HL-60/S4 (cell line): ENCODE data around the gene COMMD9.
"Not testable (repeated sequence)": the region's sequence is repeated elsewhere in the genome, so short reads cannot be mapped to it uniquely, and the experiment has no call there.

ENCODE experiments used
- in situ Hi-C: fragments of 300-500 bp; cut with MboI; formaldehyde crosslinking; loops from 2 replicates; pipeline ENCODE4 v1.14.3; 2022; ENCODE audit warnings: low sequenced_read_pairs

Gene COMMD9

DNA sequence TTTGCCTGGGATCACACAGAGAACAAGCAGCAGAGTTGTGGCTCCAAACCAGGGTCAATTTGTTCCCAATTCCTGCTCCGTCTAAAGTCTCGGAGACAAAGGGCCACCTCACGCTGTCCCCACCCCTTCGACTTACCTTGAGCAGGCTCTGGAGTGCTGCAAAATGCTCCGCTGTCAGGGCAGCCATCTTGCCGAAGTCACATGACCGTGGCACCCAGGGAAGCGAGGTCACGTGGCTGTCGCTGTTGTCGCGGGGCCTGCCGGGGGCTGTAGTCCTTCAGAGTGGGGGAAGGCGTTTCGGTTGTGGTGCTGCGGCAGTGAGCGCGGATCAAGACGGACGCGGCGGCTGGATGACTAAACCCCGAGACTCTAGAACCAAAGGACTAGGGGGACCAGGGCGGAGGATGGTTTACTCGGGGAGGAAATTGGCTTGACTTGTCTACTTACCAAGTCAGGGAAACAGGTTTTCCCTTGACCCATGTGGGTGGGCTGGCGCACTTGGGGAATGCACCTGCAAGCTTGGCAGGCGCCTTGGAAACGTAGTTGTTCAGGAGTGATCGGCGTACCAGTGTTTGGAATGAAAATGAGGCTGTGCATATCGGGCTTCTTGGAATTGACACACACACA is at the start of gene COMMD9:
COMMD9 (minus strand) TSS at position 199 of the 627 bp plus-strand sequence; CDS start at position 187, 12 bp downstream.
- in situ Hi-C loops, result no loop called here

DNA sequence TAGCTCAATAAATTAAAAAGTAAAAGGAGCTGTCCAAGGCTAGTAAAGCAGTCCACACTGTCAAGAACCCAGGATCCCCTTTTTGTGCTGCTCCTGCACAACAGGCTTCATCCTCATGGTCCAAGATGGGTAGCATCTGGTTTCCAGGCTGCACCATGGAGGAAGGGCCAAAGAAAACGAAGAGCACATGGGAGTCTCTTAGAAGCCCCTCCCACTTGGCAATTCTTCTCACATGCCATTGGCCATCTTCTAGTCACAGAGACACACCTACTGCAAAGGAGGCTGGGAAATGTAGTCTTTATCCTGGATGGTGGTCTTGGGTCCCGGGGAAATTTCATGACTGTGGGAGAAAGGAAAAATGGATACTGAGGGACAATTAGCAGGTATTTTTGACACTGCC is 44.7 kb upstream of the COMMD9 start:
- in situ Hi-C loops, result no loop called here

DNA sequence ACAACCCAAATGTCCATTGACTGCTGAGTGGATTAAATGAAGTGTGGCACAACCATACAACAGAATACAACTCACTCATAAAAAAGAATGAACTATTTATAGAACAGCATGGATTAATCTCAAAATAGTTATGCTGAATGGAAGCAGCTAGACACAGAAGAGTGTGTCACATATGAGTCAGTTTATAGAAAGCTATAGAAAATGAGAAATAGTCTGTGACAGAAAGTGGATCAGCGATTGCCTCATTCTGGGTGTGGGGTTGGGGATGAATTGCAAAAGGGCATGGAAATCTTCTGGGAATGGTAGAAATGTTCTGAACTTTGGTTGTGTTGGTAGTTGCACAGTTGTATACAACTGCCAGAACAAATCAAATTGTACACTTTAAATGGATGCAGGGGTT is 44.2 kb upstream of the COMMD9 start:
- in situ Hi-C loops, result no loop called here

DNA sequence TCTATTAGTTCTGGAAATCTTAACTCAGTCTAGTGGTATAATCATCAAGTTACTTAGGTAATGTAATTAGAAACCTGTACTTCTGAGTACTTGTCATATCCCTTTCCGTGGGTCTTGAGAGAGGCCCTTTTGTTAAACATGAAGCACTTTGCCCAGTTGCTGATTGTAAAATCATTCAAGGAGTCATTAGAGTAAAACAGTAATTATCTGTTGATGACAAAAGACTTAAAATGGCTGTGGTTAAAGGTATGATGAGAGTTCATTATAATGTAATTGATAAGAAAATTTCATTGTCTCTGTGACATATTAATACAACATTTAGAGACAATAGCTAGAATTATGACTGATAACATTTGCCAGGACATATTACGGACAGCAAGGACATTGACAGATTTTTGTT is 41.2 kb upstream of the COMMD9 start:
- in situ Hi-C loops, result no loop called here

DNA sequence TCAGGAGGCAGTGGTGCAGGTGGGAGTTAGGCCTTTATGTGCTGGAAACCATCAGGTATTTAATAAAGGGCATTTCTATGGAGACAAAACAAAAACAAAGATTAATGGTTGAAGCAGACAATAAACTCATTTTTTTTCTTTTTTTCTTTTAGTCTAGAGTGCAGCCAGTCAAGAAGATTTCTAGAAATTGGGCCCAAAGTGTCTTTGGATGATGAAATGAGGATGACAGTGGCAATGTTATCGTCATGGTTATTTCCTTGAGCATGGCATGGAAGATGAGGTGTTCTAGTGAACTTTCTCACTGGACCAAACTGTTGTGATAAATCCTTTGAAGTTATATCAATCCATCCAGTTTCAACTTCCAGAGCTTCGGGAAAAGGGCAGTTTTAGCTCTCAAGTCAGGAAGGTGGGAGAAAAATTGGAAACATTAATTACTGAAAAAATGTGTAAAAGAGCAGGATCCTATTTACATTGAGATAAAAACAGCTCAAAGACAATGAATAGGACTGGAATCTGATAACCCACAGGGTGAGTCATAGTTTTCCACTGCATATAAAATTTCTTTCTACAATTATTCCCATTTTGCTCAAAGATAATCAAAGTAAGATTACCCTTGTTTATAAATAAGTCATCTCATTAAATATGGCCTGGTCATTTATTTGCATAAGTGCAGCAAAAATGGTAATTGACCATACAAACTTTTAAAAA is 39.9 kb upstream of the COMMD9 start:
- in situ Hi-C loops, result no loop called here

DNA sequence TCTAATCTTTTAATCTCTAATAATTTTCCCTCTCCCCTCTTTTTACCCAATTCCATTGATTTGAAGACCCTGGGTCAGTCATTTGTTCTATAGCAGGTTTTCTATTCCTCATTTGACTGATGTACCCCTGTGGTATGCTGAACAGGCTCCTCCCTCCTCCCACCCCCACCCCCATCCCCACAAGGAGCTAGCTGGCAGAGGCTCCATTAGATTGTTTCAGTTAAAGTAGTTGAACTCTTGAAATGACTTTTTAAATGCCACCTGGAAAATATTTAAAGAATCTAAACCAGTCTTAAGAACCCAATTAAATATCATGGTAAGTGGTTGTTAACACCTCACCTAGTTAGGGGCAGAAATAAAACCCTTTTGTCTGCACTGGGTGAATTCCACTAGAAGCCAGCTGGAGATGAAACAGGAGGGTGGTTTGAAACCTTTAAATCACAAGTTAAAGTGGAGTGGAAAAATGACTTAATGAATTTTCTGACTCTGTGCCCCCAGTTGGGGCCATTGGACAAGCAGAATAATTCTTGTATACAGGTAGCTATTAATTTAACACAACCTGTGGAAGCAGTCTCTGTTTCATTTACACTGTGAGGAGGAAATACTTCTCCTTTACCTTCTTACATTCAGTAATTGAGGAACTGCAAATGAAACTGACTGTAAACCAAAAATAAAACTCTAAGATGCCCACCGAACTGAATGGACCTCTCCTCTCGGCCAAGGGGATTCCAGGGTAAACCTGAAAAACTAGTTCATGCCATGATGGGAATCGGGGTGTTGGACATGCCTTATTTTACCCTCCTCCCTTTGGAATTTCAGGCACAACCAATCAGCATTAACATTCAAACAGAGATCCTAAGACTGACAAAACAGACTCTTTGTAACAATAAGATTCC is 37.5 kb upstream of the COMMD9 start:
- in situ Hi-C loops, result no loop called here

DNA sequence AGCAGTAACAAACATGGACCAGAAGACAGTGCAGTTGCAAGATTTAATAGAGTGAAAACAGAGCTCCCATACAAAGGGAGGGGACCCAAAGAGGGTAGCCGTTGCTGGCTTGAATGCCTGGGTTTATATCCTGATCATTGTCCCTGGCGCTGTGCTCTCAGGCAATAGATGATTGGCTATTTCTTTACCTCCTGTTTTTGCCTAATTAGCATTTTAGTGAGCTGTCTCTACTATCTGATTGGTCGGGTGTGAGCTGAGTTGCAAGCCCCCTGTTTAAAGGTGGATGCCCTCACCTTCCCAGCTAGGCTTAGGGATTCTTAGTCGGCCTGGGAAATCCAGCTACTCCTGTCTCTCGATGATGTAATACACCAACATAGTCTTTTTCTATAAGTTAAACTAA is 36.2 kb upstream of the COMMD9 start:
- in situ Hi-C loops, result not testable (repeated sequence)

DNA sequence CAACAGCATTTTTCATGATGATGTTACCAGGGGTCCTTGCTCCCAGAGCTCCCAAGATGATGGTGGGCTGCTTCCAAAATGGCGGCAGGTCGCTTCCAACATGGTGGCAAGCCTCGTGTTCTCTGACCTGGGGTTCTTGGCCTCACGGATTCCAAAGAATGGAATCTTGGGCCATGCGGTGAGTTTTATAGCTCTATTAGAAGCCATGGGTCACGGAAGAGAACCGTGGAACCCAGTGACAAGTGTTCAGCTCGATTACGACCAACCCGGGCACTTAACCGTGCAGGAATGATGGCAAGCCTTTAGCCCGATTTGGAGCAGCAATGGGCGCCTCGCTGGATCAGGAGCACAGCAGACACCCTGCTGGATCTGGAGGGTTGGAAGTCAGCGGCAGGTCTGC is 35.7 kb upstream of the COMMD9 start:
- in situ Hi-C loops, result not testable (repeated sequence)

DNA sequence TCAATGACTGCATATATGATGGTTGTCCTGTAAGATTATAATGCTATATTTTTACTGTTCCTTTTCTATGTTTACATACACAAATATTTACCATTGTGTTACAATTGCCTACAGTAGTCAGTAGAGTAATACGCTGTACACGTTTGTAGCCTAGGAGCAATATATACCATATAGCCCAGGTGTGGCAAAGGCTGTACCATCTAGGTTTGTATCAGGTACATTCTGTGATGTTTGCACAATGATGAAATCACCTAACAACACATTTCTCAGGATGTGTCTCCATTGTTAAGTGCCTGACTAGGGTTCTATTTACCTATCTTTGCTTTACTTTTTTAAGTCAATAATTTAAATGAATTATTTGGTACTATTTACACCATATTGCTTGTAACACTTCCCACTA is 28.8 kb upstream of the COMMD9 start:
- in situ Hi-C loops, result no loop called here

DNA sequence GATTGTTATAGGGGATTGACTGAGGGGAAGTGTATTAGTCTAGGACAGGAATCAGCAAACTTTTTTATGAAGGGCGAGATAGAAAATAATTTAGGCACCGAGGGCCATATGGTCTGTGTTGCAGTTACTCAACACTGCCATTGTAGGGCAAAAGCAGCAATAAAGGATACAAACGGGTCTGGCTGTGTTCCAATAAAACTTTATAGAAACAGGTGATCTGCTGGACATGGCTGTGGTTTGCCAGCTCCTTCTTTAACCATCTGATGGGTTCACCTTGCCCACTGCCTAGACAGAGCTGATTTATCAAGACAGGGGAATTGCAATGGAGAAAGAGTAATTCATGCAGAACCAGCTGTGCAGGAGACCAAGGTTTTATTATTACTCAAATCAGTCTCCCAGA is 26.8 kb upstream of the COMMD9 start:
- in situ Hi-C loops, result no loop called here

DNA sequence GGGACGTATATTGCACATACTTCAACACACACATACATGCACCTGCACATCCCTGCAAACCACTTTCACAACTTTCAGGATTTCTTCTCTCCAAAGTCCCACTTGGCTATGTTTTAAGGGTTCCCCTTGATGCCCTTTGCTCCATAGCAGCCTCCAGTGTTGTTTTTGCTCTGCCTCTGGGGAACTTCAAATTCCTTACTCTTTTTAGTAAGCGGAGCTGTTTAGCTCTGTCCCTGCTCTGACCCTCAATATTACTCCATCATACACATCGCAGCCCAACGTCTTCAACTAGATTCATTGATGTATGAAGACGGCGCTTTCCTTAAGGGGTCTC is 25.2 kb upstream of the COMMD9 start:
- in situ Hi-C loops, result no loop called here

DNA sequence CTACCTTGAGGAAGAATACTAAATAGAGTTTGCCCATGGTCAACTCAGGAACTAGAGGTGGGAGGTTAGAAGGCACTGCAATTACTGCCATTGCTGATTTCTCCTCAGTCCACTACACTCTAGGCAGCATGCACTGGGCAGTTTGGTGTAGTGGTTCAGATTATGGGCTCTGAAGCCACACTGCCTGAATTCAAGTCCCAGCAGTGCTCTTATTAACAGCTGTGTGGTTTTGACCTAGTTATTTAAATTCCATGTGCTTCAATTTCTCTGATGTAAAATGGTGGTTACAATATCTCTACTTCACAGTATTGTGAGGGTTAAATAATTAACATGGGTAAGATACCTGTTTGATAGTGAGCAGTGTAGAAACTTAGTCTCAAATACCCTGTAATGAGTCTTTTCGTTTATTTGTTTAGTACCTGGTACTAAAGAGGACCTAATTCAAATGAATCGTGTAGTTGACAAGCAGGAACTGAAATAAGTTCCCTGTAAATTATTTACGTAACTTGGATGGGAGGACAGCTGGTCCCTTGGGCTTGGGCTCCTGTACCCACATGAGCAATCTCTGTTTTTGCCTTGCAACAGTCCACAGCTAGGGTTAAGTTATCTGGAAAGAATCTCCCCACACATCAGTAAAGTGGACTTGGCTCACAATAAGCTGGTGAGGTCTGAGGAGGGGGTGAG is 24.7 kb upstream of the COMMD9 start:
- in situ Hi-C loops, result no loop called here

DNA sequence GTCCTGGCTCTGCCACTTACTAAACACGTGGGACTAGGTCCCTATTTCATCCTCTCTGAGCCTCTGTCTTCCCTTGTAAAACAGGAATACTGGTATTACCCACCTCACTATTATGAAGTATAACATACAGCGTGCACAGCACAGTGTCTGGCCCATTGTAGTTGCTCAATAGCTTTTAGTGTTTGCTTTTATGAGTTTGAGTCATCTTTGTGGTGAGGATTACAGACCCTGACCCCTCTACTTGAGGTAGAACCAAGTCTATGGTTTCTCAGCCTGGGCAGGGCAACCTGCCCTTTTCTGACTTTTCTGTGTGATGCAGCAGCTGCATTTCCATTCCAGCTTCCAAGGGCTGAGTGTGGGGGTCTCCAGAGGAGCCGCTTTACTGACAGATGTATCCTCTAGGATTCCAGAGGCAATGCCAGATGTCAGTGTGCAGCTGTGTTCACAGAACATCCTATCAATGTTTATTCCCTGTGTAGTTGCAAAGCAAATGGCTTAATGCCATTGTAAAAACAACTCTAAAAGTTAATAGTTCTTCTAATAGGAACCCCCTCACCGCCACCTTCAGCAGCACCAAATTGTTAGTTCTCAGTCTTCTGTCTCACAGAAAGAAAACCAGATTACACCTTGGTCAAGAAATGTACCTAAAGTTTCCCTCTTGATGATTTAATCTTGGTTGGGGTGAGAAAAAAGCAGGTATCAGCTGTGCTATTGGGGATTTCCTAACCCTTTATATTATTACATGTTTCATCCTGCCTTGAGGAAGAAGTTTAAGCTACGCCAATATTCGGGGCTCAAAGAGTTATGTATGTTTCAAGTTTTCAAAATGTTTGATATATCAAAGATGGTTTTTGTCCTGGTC is 23.6 kb upstream of the COMMD9 start:
- in situ Hi-C loops, result no loop called here

DNA sequence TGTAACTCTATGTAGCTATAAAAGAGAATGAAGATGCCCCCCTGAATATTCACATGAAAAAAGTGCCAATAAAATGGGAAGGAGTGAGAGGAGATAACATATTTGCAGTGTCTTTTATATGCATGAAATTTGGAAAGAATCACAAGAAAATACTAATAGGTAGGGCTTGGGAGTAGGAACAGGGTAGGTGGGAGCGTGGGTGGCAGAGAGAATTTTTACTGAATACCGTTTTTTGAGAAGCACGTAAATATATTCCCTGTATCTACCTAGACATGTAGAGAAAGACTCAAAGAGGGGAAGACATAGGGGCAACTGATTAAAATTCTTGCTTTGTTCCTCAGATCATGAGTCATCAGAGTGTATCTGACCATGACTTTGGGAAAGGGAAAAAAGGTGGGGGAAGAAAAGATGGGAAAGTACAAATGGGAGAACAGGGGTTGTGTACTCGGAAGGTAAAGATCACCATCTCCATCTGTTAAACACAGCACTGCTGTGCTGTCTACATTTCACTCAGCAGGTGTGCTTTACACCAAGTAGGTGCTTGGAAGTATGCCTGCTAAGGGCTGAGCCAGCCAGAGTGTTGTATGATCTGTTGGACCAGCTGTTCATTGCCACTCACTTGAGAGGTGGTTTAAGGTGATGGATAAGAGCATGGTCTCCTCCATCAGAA is 22.8 kb upstream of the COMMD9 start:
- in situ Hi-C loops, result no loop called here

DNA sequence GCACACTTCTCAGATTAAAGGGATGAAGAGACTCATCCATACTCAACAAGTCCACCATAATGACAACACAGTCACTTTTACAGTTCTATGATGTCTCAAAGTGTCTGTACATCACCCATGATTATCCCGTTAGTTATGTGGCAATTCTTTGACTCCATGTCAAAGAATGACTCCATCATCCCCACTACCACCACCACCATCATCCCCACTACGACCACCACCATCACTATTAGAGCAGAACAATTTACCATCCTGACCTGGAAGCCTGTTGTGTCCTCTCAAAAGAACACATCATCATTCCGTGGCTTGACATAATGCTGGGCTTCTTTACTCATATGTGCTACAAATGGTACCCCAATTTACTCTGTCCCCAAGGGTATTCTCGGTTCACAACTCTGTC is 20.6 kb upstream of the COMMD9 start:
- in situ Hi-C loops, result no loop called here

DNA sequence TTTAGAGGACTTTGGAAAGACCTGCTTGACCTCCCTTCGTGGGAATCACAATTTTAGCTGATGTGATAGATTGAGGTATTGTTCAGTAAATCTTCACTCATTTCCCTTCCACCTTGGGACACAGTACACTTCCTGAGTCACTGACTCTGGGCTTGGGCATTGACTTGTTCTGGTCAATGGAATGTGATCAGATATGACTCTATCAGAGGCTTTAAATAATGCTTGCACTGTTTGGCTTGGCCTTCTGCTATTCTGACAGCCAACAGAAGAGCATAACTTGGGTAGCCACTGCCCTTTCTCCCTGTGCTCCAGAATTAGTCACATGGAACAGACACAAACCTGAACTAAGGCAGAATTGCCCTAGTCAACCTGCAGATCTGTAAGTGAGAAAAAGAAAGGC is 19.4 kb upstream of the COMMD9 start:
- in situ Hi-C loops, result no loop called here

DNA sequence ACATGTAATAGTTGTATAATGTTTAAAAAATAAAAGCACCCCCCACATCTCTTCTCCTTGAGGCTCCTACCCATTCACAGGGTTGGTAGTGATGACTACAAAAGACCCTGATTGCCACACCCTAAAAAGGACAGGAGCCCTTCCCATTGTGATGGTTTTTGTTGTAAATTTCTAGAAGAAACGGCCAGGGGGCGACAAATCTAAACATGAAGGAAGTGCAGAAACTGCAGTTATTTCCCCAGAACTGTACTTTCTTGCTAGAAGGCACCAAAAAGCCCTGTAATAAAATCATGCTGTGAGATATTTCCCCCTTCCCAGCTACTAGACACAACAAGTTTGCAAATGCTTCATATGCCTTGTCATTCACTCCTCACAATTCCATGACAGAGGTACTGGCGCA is 17.7 kb upstream of the COMMD9 start:
- in situ Hi-C loops, result no loop called here

DNA sequence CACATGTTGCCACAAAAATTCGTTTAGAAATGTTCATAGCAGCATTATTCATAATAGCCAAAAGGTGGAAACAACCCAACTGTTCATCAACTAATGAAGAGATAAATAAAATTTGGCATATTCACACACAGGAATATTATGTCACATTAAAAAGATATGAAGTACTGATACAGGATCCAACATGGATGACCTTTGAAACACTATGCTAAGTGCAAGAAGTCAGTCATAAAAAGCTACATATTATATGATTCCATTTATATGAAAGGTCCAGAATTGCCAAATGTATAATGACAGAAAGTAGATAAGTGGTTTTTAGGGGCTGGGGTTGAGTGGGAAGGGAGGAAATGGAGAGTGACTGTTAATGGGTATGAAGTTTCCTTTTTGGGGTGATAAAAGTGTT is 15.8 kb upstream of the COMMD9 start:
- in situ Hi-C loops, result no loop called here

DNA sequence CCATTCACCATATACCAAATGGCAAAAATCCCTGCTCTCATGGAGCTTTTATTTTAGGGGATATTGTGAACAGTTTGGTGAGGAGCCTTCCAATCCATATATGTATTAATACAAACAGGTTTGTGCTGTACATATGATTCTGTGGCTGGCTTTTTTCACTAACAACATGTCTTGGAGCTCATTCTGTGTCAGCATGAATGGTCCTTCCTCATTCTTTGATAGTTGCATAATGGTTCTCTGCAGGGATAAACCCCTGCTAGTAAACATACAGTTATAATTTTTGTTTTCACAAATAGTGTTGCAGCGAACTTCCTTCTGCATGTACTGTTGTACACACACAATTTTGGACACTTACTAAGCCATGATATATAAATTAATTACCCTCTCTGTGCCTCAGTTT is 15.1 kb upstream of the COMMD9 start:
- in situ Hi-C loops, result no loop called here

DNA sequence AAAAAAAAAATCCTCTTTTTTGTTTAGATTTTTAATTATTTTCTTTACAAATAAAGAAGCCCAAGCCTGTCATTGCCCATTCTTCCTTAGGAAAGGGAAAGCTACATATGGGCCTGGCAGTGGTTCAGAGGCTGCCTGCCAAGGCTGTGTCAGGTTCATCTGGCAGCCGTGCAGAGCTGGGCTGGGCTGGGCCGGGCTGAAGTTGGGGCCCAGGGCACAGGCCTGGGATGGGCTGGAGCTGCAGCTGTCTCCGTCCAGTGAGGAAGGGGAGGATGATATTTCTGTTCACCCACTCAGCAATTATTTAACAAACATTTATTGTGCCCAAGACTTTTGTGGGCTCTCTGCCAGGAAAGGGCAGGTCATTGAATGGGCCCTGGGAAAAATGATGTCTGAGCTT is 11.4 kb upstream of the COMMD9 start:
- in situ Hi-C loops, result no loop called here
